SH-SY5Y (cell line): ENCODE measurements around the gene TMEM178A.

Experiments used
- GATA2 ChIP-seq: IDR thresholded peaks from 2 replicates; pipeline ENCODE4 v1.6.1; 2011; ENCODE audit warnings: mild to moderate bottlenecking, low read depth, low read length
- GATA3 ChIP-seq: IDR thresholded peaks from 2 replicates; pipeline ENCODE4 v1.6.1; 2011; ENCODE audit warnings: low read depth, mild to moderate bottlenecking, low read length, moderate library complexity

DNA sequence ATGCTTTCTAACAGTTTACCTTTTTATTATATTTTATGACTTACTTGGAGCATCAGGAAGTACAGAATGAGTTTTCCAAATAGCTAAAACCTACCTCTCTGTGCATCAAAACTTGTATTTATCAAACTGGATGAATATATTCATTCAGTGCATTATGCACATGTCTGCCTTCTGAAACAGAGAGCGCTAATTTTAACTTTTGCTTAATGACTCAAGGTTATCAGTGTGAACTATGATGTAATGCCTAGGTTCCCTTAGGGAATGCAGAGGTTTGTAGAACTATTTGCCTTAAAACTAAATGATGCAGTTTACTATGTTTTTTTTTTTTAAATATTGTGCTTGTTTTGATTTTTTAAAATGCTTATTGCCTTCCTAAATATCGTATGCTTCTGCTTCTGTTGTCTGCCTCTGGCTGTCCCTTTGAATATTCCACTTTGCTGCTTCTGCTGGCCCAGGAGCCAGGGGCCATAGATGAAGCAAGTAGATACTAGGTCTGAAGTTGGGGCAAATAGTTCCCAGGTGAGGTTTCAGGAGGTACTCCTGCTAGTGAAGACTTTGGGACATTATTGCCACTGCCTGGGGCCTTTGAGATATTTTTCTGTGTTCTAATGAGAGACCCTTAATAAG, 16.5 kb downstream of the TMEM178A start:
- TF ChIP-seq GATA2 (no peak), GATA3 (no peak)
